A549 (cell line): Measurements from ENCODE around the gene SOX8. TPM values are rescaled to one million over a fixed set of nuclear protein-coding genes. Genes with fewer than 3 reads are reported as not detected.
"Not testable (repeated sequence)": the region's sequence is repeated elsewhere in the genome, so short reads cannot be mapped to it uniquely, and the experiment has no call there.

Experiments
- ATAC-seq, 2 experiments: fragments of 200-7000 bp in 1 of 2; fragments of >200 bp in 1 of 2; cut with Nextera tagmentation in 1 of 2; cut with Tn5 transposase in 1 of 2; 3 replicates each; pipeline versions ENCODE4 v1.8.0 to v1.9.1; 2018 to 2020; ENCODE audit warnings: mild to moderate bottlenecking in 1 of 2, moderate library complexity in 1 of 2
- CTCF ChIA-PET: fragments of 300-600 bp; sonication (Branson Sonifier 250); formaldehyde crosslinking; extraction: SDS; loops from one replicate; lab custom pipeline; 2021; ENCODE audit warnings: antibody characterized with exemption, inconsistent platforms; lab: Yijun Ruan, JAX
- POLR2A ChIA-PET: fragments of 350-600 bp; formaldehyde crosslinking; extraction: SDS; loops from one replicate; lab custom pipeline; 2021; ENCODE audit warnings: antibody characterized with exemption, inconsistent platforms; lab: Yijun Ruan, JAX
- DNase-seq, 2 experiments: peaks; one replicate each; pipeline versions ENCODE4 v3.0.0 to v3.0.0-alpha.2; 2011 to 2016; ENCODE audit warnings: low read depth in 1 of 2, low spot score in 1 of 2
- FAIRE-seq: peaks from 2 replicates; lab custom pipeline; 2011; peaks lifted over from hg19 to GRCh38; lab: Jason Lieb, UNC
- H3K27ac ChIP-seq, 2 experiments: fragments of >200 bp; sonication (Bioruptor Twin); formaldehyde crosslinking; 3 replicates each; pipeline ENCODE4 v1.5.1; 2016 to 2017
- H3K4me1 ChIP-seq: fragments of >200 bp; sonication (Bioruptor Twin); formaldehyde crosslinking; 3 replicates; pipeline ENCODE4 v1.6.1; 2016
- H3K4me2 ChIP-seq: fragments of >200 bp; sonication (Bioruptor Twin); formaldehyde crosslinking; 3 replicates; pipeline ENCODE4 v1.6.1; 2016
- H3K4me3 ChIP-seq: fragments of >200 bp; sonication (Bioruptor Twin); formaldehyde crosslinking; 3 replicates; pipeline ENCODE4 v1.5.1; 2016
- H3K9me3 ChIP-seq: fragments of >200 bp; sonication (Bioruptor Twin); formaldehyde crosslinking; 3 replicates; pipeline ENCODE4 v1.6.1; 2016
- BCL3 ChIP-seq: fragments of >200 bp; sonication (Bioruptor Twin); formaldehyde crosslinking; IDR thresholded peaks from 3 replicates; pipeline ENCODE4 v1.6.1; 2016
- CTCF ChIP-seq: fragments of >200 bp; sonication (Bioruptor Twin); formaldehyde crosslinking; IDR thresholded peaks from 3 replicates; pipeline ENCODE4 v1.5.1; 2016
- ESRRA ChIP-seq: fragments of 150-350 bp; IDR thresholded peaks from 2 replicates; pipeline ENCODE4 v1.6.1; 2014; ENCODE audit warnings: mild to moderate bottlenecking, low read length, borderline replicate concordance
- FOSB ChIP-seq: fragments of 250-450 bp; sonication (Bioruptor Pico); IDR thresholded peaks from 2 replicates; pipeline ENCODE4 v1.5.0; 2020; ENCODE audit warnings: mild to moderate bottlenecking, moderate library complexity
- FOXS1 ChIP-seq: fragments of 250-450 bp; sonication (Bioruptor Pico); IDR thresholded peaks from 2 replicates; pipeline ENCODE4 v1.5.0; 2020; ENCODE audit warnings: mild to moderate bottlenecking, moderate library complexity
- HEYL ChIP-seq: fragments of 250-450 bp; sonication (Bioruptor Pico); IDR thresholded peaks from 2 replicates; pipeline ENCODE4 v1.8.0; 2021; ENCODE audit warnings: mild to moderate bottlenecking, moderate library complexity
- HMGXB4 ChIP-seq: fragments of 250-450 bp; sonication (Bioruptor Pico); IDR thresholded peaks from 2 replicates; pipeline ENCODE4 v1.5.0; 2021; ENCODE audit warnings: mild to moderate bottlenecking, moderate library complexity, borderline replicate concordance
- HOXA7 ChIP-seq: fragments of 250-450 bp; sonication (Bioruptor Pico); IDR thresholded peaks from 2 replicates; pipeline ENCODE4 v1.5.0; 2020; ENCODE audit warnings: mild to moderate bottlenecking, moderate library complexity
- JUN ChIP-seq, 2 experiments: fragments of >200 bp; sonication (Bioruptor Twin); formaldehyde crosslinking; IDR thresholded peaks; 2 replicates in 1 of 2; 3 replicates in 1 of 2; pipeline ENCODE4 v1.6.1; 2016 to 2017
- JUNB ChIP-seq: fragments of >200 bp; sonication (Bioruptor Twin); formaldehyde crosslinking; IDR thresholded peaks from 2 replicates; pipeline ENCODE4 v1.6.1; 2016
- KDM1A ChIP-seq: fragments of 200-600 bp; sonication (generic); IDR thresholded peaks from 2 replicates; pipeline ENCODE4 v1.6.1; 2016; ENCODE audit warnings: low read depth, mild to moderate bottlenecking
- MAZ ChIP-seq: fragments of 150-350 bp; IDR thresholded peaks from 2 replicates; pipeline ENCODE4 v1.6.1; 2014; ENCODE audit warnings: antibody characterized with exemption, low read depth, low read length, borderline replicate concordance
- POLR2AphosphoS2 ChIP-seq: conservative IDR thresholded peaks from 2 replicates; pipeline ENCODE4 v1.6.1; 2012; ENCODE audit warnings: low read length, improper control_type of control experiment, inconsistent platforms
- REST ChIP-seq: fragments of 200-600 bp; sonication (generic); IDR thresholded peaks from 2 replicates; pipeline ENCODE4 v1.6.1; 2016; ENCODE audit warnings: antibody characterized with exemption, mild to moderate bottlenecking, moderate library complexity
- RNF2 ChIP-seq: fragments of 200-600 bp; sonication (generic); IDR thresholded peaks from 2 replicates; pipeline ENCODE4 v1.6.1; 2016; ENCODE audit warnings: low read depth, mild to moderate bottlenecking, antibody characterized with exemption, moderate library complexity, borderline replicate concordance
- SMC3 ChIP-seq: fragments of >200 bp; sonication (Bioruptor Twin); formaldehyde crosslinking; IDR thresholded peaks from 3 replicates; pipeline ENCODE4 v1.6.1; 2018; ENCODE audit warnings: inconsistent platforms
- TP53 ChIP-seq: fragments of 250-450 bp; sonication (Bioruptor Pico); IDR thresholded peaks from 2 replicates; pipeline ENCODE4 v1.5.0; 2021; ENCODE audit warnings: mild to moderate bottlenecking, moderate library complexity
- USF2 ChIP-seq: fragments of 450-650 bp; IDR thresholded peaks from 2 replicates; pipeline ENCODE4 v1.6.1; 2014; ENCODE audit warnings: antibody characterized with exemption
- ZC3H11A ChIP-seq: fragments of 450-650 bp; IDR thresholded peaks from 2 replicates; pipeline ENCODE4 v1.6.1; 2014; ENCODE audit warnings: antibody characterized with exemption, mild to moderate bottlenecking
- ZFP36 ChIP-seq: fragments of 450-650 bp; IDR thresholded peaks from 2 replicates; pipeline ENCODE4 v1.6.1; 2014; ENCODE audit warnings: borderline replicate concordance; ENCODE audit not compliant: partially characterized antibody
- WGBS: methylation state at CpG from one replicate; pipeline ENCODE4 v1.1.6; 2017; ENCODE audit errors: missing lambda C conversion rate; 5-methylcytosine and 5-hydroxymethylcytosine counted together
- polyA plus RNA-seq, 4 experiments: library from polyadenylated mRNA; depleted of rRNA in 3 of 4; stranded (reverse); fragments of >200 nt; fragmentation: RNase III in 1 of 4; extraction: RNeasy Plus Mini Kit Qiagen cat#74134 plus additional on column Dnase treatment in 1 of 4; gene quantifications; 2 replicates in 3 of 4; 3 replicates in 1 of 4; pipeline ENCODE4 v1.2.3, GENCODE V29; 2011 to 2017

Gene SOX8
- polyA plus RNA-seq, 2 of the 4 experiments (the other 2 are of a cell fraction), result 0.06 to 0.22 TPM

- Histone ChIP-seq H3K4me3 (no peak overlapping the region), H3K4me1 (no peaks in the 10 kb centered on the region), H3K27ac (no peak overlapping the region), H3K9me3 (no peaks in the 10 kb centered on the region; the same call in 2 of the 3 replicates), H3K4me2 (no peak overlapping the region)
- 86% methylated on average over 6 of the region's 12 CpGs for WGBS
- CTCF ChIA-PET, result interaction anchor here (1.4 kb wide), 1 partner anchor 103 kb away, joined by 5 read pairs; no protein-coding TSS in a partner anchor
- POLR2A ChIA-PET, result no interaction called here
- no peak for DNase-seq
- TF ChIP-seq REST (no peak), JUNB (no peak), ESRRA (no peak), ZC3H11A (no peak), HMGXB4 (CRISPR knock-in tag) (no peak), MAZ (no peak), TP53 (no peak), BCL3 (no peak), RNF2 (no peak), FOXS1 (CRISPR knock-in tag) (no peak), ZFP36 (no peak), KDM1A (no peak), JUN (IDR thresholded peaks at IDR 0.05) (no peak), FOSB (CRISPR knock-in tag) (no peak), CTCF (no peak), POLR2AphosphoS2 (no peak), HOXA7 (CRISPR knock-in tag) (no peak), USF2 (no peak), HEYL (CRISPR knock-in tag) (no peak), SMC3 (no peak)
- no peak for FAIRE-seq
- peak in 1 of 2 experiments; percentile 68; a peak in 1 of 6 replicates for ATAC-seq
Measured at GRCh38 chr16:952321-952720, 29.2 kb upstream of the SOX8 start.

- H3K4me1 ChIP-seq, H3K4me3 ChIP-seq, H3K9me3 ChIP-seq, DNase-seq, H3K27ac ChIP-seq, ATAC-seq, FAIRE-seq, H3K4me2 ChIP-seq, POLR2A ChIA-PET: not testable (repeated sequence)
- CTCF ChIA-PET, result interaction anchor here (1.0 kb wide), 1 partner anchor 8 kb away, joined by 4 read pairs; no protein-coding TSS in a partner anchor
- 74% methylated on average over 7 of the region's 7 CpGs for WGBS
Measured at GRCh38 chr16:953818-954217, 27.8 kb upstream of the SOX8 start.

GRCh38 chr16:955766-956165 lies 25.8 kb upstream of the SOX8 start:
- H3K4me3 ChIP-seq, H3K9me3 ChIP-seq, ATAC-seq, CTCF ChIA-PET, H3K27ac ChIP-seq, H3K4me2 ChIP-seq, FAIRE-seq, H3K4me1 ChIP-seq, DNase-seq, POLR2A ChIA-PET: not testable (repeated sequence)
- WGBS, result 92% methylated on average over 24 of the region's 27 CpGs
